ENCODE results near the gene LAMA5. TPM values are rescaled to one million over a fixed set of nuclear protein-coding genes. Genes with fewer than 3 reads are reported as not detected.

Gene LAMA5
- polyA plus RNA-seq, 1 donor (not counting 4 experiments of a cell fraction or from before 2014, with no cell fraction given), result 8.7 TPM

DNA sequence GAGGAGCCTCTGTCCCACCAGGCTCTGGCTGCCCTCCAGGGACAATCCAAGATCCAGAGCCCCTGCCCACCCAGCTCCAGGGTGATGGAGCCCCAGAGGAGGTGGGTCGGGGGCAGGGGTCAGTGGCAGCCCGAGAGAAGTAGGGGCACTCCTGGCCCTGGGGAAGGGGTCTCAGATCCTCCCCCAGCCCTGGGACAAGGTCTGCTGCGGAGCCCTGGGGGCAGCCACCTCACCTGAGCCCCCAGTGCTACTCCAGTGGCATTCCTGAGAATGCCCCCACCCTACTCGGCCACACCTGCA is 2.7 kb upstream of the LAMA5 start:
- TF ChIP-seq, protein P1, sequence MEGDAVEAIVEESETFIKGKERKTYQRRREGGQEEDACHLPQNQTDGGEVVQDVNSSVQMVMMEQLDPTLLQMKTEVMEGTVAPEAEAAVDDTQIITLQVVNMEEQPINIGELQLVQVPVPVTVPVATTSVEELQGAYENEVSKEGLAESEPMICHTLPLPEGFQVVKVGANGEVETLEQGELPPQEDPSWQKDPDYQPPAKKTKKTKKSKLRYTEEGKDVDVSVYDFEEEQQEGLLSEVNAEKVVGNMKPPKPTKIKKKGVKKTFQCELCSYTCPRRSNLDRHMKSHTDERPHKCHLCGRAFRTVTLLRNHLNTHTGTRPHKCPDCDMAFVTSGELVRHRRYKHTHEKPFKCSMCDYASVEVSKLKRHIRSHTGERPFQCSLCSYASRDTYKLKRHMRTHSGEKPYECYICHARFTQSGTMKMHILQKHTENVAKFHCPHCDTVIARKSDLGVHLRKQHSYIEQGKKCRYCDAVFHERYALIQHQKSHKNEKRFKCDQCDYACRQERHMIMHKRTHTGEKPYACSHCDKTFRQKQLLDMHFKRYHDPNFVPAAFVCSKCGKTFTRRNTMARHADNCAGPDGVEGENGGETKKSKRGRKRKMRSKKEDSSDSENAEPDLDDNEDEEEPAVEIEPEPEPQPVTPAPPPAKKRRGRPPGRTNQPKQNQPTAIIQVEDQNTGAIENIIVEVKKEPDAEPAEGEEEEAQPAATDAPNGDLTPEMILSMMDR (optimal IDR thresholded peaks at IDR 0.05 in 1 of 3, IDR thresholded peaks at IDR 0.05 in 1 of 3, conservative IDR thresholded peaks at IDR 0.05 in 1 of 3; ENCODE audit: extremely low read depth in 1 of 3, insufficient read depth in 2 of 3, low read length in 3 of 3), result no peak
- no peak for TF ChIP-seq EZH2 (IDR thresholded peaks at IDR 0.05; ENCODE audit: low read length)
- no peak overlapping the region for H3K4me3 ChIP-seq (ENCODE audit: control insufficient read depth in 2 of 3, extremely low read depth in 1 of 3, insufficient read depth in 2 of 3, low read depth in 1 of 3, low read length in 3 of 3)
- no peak overlapping the region for H2AFZ ChIP-seq (ENCODE audit: control insufficient read depth, low read length)
- H3K27ac ChIP-seq (ENCODE audit: control insufficient read depth, insufficient read depth, low read length), result no peak overlapping the region
- no peak overlapping the region for H3K9ac ChIP-seq (ENCODE audit: control insufficient read depth, extremely low read depth, insufficient read depth, low read length)
- no peaks in the 10 kb centered on the region for H3K27me3 ChIP-seq (ENCODE audit: control insufficient read depth, extremely low read depth, insufficient read depth, low read length)
- peaks cover 40% of the 10 kb centered on the region for H3K4me1 ChIP-seq (ENCODE audit: control insufficient read depth, extremely low read depth, insufficient read depth, low read length)
- no peaks in the 10 kb centered on the region for H3K9me3 ChIP-seq (ENCODE audit: control insufficient read depth, low read depth, low read length)
- peaks cover 14% of the 10 kb centered on the region for H3K79me2 ChIP-seq (ENCODE audit: control insufficient read depth, insufficient read depth, low read length)
- H3K9me1 ChIP-seq (ENCODE audit: control insufficient read depth, extremely low read depth, insufficient read depth, low read length), result no peaks in the 10 kb centered on the region
- H4K20me1 ChIP-seq (ENCODE audit: control insufficient read depth, extremely low read depth, insufficient read depth, low read length), result peaks cover 5% of the 10 kb centered on the region
- H3K36me3 ChIP-seq (ENCODE audit: control insufficient read depth in 2 of 2, extremely low read depth in 1 of 2, insufficient read depth in 2 of 2, low read length in 2 of 2), result no peaks in the 10 kb centered on the region
- DNase-seq (ENCODE audit: low read depth, low spot score) (no peak), FAIRE-seq (no peak)
- dilution Hi-C loops (cut with MboI; ENCODE audit: extremely low pct_ligation_motif_present, low sequenced_read_pairs), result no loop called here
- H3K4me2 ChIP-seq (ENCODE audit: control insufficient read depth, extremely low read depth, insufficient read depth, low read depth, low read length), result peak overlapping the region; percentile 43

DNA sequence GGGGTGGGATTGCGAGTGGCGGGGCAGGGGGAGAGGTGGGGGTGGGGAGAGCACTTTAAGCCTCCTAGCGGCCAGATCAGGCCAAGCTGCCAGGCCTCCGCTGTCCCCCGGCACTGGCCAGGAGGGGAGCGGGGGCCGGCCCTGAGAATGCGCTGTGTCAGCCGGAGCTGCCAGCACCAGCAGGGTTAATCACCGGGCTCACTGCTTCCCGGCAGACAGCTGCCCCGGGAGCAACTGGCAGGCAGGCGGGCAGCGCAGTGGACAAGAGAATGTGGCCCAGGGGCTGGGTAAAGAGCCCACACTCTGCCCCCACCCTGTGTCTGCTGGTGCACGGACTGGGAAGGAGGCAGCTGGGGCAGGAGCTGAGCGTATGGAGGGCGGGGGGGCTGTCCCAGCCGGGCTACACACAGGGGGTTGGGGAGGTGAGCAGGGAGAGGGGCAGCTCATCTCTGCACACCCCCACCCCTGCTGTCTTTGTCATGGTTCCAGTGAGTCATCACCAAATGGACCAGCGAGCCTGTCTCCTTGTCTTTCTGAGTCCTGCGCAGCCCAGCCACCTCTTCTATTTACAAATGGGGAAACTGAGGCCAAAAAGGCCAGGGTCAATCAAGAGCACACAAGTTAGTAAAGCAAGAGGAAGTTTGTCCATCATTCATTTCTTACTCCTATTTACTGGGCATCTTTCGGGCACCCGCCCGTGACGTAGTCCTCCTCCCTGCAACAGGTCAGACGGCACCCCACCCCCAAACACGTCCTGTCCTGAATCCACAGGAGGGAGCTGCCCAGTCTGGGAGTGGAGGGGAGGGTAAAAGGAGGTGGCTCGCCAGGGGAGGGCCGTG is 2.1 kb upstream of the LAMA5 start:
- Histone ChIP-seq H3K79me2 (ENCODE audit: control insufficient read depth, insufficient read depth, low read length) (peaks cover 20% of the 10 kb centered on the region), H3K27ac (ENCODE audit: control insufficient read depth, insufficient read depth, low read length) (no peak overlapping the region), H3K27me3 (ENCODE audit: control insufficient read depth, extremely low read depth, insufficient read depth, low read length) (no peaks in the 10 kb centered on the region), H3K4me3 (ENCODE audit: control insufficient read depth in 2 of 3, extremely low read depth in 1 of 3, insufficient read depth in 2 of 3, low read depth in 1 of 3, low read length in 3 of 3) (no peak overlapping the region), H3K9ac (ENCODE audit: control insufficient read depth, extremely low read depth, insufficient read depth, low read length) (no peak overlapping the region), H3K4me1 (ENCODE audit: control insufficient read depth, extremely low read depth, insufficient read depth, low read length) (peaks cover 45% of the 10 kb centered on the region), H2AFZ (ENCODE audit: control insufficient read depth, low read length) (no peak overlapping the region), H3K9me3 (ENCODE audit: control insufficient read depth, low read depth, low read length) (no peaks in the 10 kb centered on the region), H4K20me1 (ENCODE audit: control insufficient read depth, extremely low read depth, insufficient read depth, low read length) (peaks cover 9% of the 10 kb centered on the region), H3K4me2 (ENCODE audit: control insufficient read depth, extremely low read depth, insufficient read depth, low read depth, low read length) (peak overlapping the region; percentile 43), H3K9me1 (ENCODE audit: control insufficient read depth, extremely low read depth, insufficient read depth, low read length) (no peaks in the 10 kb centered on the region), H3K36me3 (ENCODE audit: control insufficient read depth in 2 of 2, extremely low read depth in 1 of 2, insufficient read depth in 2 of 2, low read length in 2 of 2) (peaks cover 0 to 3% of the 10 kb centered on the region in 2 experiments)
- no peak for DNase-seq (ENCODE audit: low read depth, low spot score)
- dilution Hi-C loops (cut with MboI; ENCODE audit: extremely low pct_ligation_motif_present, low sequenced_read_pairs), result no loop called here
- TF ChIP-seq, protein P1 (optimal IDR thresholded peaks at IDR 0.05 in 1 of 3, IDR thresholded peaks at IDR 0.05 in 1 of 3, conservative IDR thresholded peaks at IDR 0.05 in 1 of 3; ENCODE audit: extremely low read depth in 1 of 3, insufficient read depth in 2 of 3, low read length in 3 of 3), result peak in 2 of 3 experiments; percentile 13 to 25
- no peak for TF ChIP-seq EZH2 (IDR thresholded peaks at IDR 0.05; ENCODE audit: low read length)
- no peak for FAIRE-seq

Measured in keratinocyte (primary cell).